NCI-H1436 (cell line): Measurements from ENCODE around the gene TMEM163.

Experiments
- DNase-seq: peaks from one replicate; lab custom pipeline; 2025; lab: John Stamatoyannopoulos, UW

Gene TMEM163

GRCh38 chr2:134455426-134455825 lies 263.4 kb downstream of the TMEM163 start:
- no peak for DNase-seq

- no peak for DNase-seq
Measured at GRCh38 chr2:134454931-134455330, 263.9 kb downstream of the TMEM163 start.

- DNase-seq: no peak
Measured at GRCh38 chr2:134454426-134454825, 264.4 kb downstream of the TMEM163 start.

GRCh38 chr2:134453973-134454372 lies 264.8 kb downstream of the TMEM163 start:
- no peak for DNase-seq

- DNase-seq: no peak
Measured at GRCh38 chr2:134453476-134453875, 265.3 kb downstream of the TMEM163 start.

GRCh38 chr2:134452042-134452733 lies 266.6 kb downstream of the TMEM163 start:
- DNase-seq: no peak

- no peak for DNase-seq
Measured at GRCh38 chr2:134451347-134451630, 267.5 kb downstream of the TMEM163 start.

- no peak for DNase-seq
Measured at GRCh38 chr2:134449751-134450513, 268.9 kb downstream of the TMEM163 start.

GRCh38 chr2:134449157-134449556 lies 269.6 kb downstream of the TMEM163 start:
- DNase-seq: no peak

- no peak for DNase-seq
Measured at GRCh38 chr2:134448650-134449049, 270.1 kb downstream of the TMEM163 start.

- DNase-seq: no peak
Measured at GRCh38 chr2:134447669-134448068, 271.1 kb downstream of the TMEM163 start.

- DNase-seq: no peak
Measured at GRCh38 chr2:134446383-134447017, 272.3 kb downstream of the TMEM163 start.

GRCh38 chr2:134445985-134446382 lies 272.8 kb downstream of the TMEM163 start:
- DNase-seq: no peak

- no peak for DNase-seq
Measured at GRCh38 chr2:134445116-134445515, 273.7 kb downstream of the TMEM163 start.

- DNase-seq: no peak
Measured at GRCh38 chr2:134443814-134444480, 274.9 kb downstream of the TMEM163 start.

- no peak for DNase-seq
Measured at GRCh38 chr2:134441153-134441863, 277.5 kb downstream of the TMEM163 start.

GRCh38 chr2:134440336-134440909 lies 278.4 kb downstream of the TMEM163 start:
- DNase-seq: no peak

GRCh38 chr2:134438371-134438770 lies 280.4 kb downstream of the TMEM163 start:
- no peak for DNase-seq

GRCh38 chr2:134436706-134437105 lies 282.1 kb downstream of the TMEM163 start:
- no peak for DNase-seq

- DNase-seq: no peak
Measured at GRCh38 chr2:134435936-134436335, 282.9 kb downstream of the TMEM163 start.

- no peak for DNase-seq
Measured at GRCh38 chr2:134435505-134435904, 283.3 kb downstream of the TMEM163 start.

GRCh38 chr2:134433979-134434378 lies 284.8 kb downstream of the TMEM163 start:
- DNase-seq: no peak
